Adrenal gland (tissue), 12 donors: ENCODE results near the gene NIPAL3. TPM values are rescaled to one million over a fixed set of nuclear protein-coding genes. Genes with fewer than 3 reads are reported as not detected.

ENCODE experiments used
- DNase-seq, 7 donors: peaks; one replicate each; pipeline ENCODE4 v3.0.0-alpha.2; 2019 to 2020
- H3K27ac ChIP-seq, 5 donors: fragments of 200-600 bp; sonication (generic) in 4 of 5; 1 replicate in 3 of 5; 2 replicates in 2 of 5; pipeline versions ENCODE4 v1.5.1 to v1.8.0; 2016 to 2020; ENCODE audit warnings: mild to moderate bottlenecking in 1 of 5
- H3K27me3 ChIP-seq: fragments of 200-600 bp; 2 replicates; pipeline ENCODE4 v1.8.0; 2021
- H3K36me3 ChIP-seq, 2 donors: fragments of 200-600 bp; replicated peaks in 1 of 2; 1 replicate in 1 of 2; 2 replicates in 1 of 2; pipeline versions ENCODE4 v1.5.1 to v1.8.0; 2018 to 2022
- H3K4me1 ChIP-seq, 2 donors: fragments of 200-600 bp; replicated peaks in 1 of 2; 1 replicate in 1 of 2; 2 replicates in 1 of 2; pipeline versions ENCODE4 v1.5.1 to v1.8.0; 2018 to 2021
- H3K4me3 ChIP-seq, 4 donors: fragments of 200-600 bp; sonication (generic) in 3 of 4; one replicate each; pipeline ENCODE4 v1.5.1; 2016 to 2018
- H3K9me3 ChIP-seq, 3 donors: fragments of 200-600 bp; sonication (generic) in 1 of 3; replicated peaks in 1 of 3; 1 replicate in 2 of 3; 2 replicates in 1 of 3; pipeline versions ENCODE4 v1.5.1 to v1.8.0; 2016 to 2021
- CTCF ChIP-seq, 6 experiments: fragments of 450-650 bp in 4 of 6; fragments of 200-600 bp in 2 of 6; sonication (generic) in 1 of 6; IDR thresholded peaks; 1 replicate in 5 of 6; 2 replicates in 1 of 6; pipeline versions ENCODE4 v1.5.1 to v1.8.0; 2016 to 2021; ENCODE audit warnings: antibody characterized with exemption in 6 of 6, mild to moderate bottlenecking in 2 of 6, moderate library complexity in 1 of 6
- POLR2A ChIP-seq, 2 donors: fragments of 450-650 bp; IDR thresholded peaks; one replicate each; pipeline ENCODE4 v1.6.1; 2017; ENCODE audit warnings: antibody characterized with exemption in 2 of 2, mild to moderate bottlenecking in 2 of 2, moderate library complexity in 1 of 2
- WGBS, 4 donors: extraction: QIAGEN DNeasy Blood & Tissue Kit in 2 of 4; methylation state at CpG; one replicate each; pipeline versions ENCODE4 v1.1.5 to v1.1.7; 2013 to 2017; 5-methylcytosine and 5-hydroxymethylcytosine counted together
- intact Hi-C, 2 donors: fragments of 100-400 bp; cut with DNase I; formaldehyde crosslinking; loops; one replicate each; pipeline versions ENCODE4 v1.14.1 to v1.15.0; 2022 to 2023
- polyA plus RNA-seq, 3 donors: library from polyadenylated mRNA; stranded (reverse); fragments of 200-250 nt in 2 of 3; fragments of 350-450 nt in 1 of 3; fragmentation: Illumina TruSeq in 1 of 3; extraction: RNeasy Lipid Tissue Mini Kit (QIAGEN cat#74804) in 1 of 3; gene quantifications; one replicate each; pipeline ENCODE4 v1.2.3, GENCODE V29; 2013 to 2014
- total RNA-seq, 9 donors: library from RNA; depleted of rRNA in 4 of 9; stranded (reverse); fragments of >200 nt in 4 of 9; fragments of 120-200 nt in 1 of 9; fragmentation: NEBNext Ultra II Directional in 1 of 9; extraction: Animal tissue kit (Norgen Biotek cat#: 25700) in 1 of 9; gene quantifications; one replicate each; pipeline versions ENCODE4 v1.1.0 to v1.2.4, GENCODE V29; 2013 to 2023
- donor health status: healthy with polysubstance abuse.
- donor health status: Bipolar disorder and iron deficiency.
- donor health status: DM: yes; HTN: yes; CAD: no.
- donor health status: DM: no; HTN: no; CAD: no.
- donor health status: DM: no; HTN: no; CAD: no.
- donor health status: DM: yes; HTN: yes; CAD: no.

The NIPAL3 gene
- total and polyA plus RNA-seq, 12 donors = 5.6 to 88.4 (median 28.0) TPM

GRCh38 chr1:24412408-24412807 lies 3.2 kb upstream of the NIPAL3 start:
- no peak overlapping the region for H3K27ac ChIP-seq
- no peaks in the 10 kb centered on the region for H3K27me3 ChIP-seq
- intact Hi-C loops = no loop called here
- H3K9me3 ChIP-seq = no peaks in the 10 kb centered on the region
- TF ChIP-seq CTCF (IDR thresholded peaks at IDR 0.05) (no peak), POLR2A (IDR thresholded peaks at IDR 0.05) (no peak)
- peaks cover 6 to 14% of the 10 kb centered on the region in 2 donors for H3K4me1 ChIP-seq
- DNase-seq = no peak
- no peak overlapping the region for H3K4me3 ChIP-seq
- 93 to 97% (median 95%) methylated on average over 1 of the region's 1 CpG for WGBS, 4 donors
- H3K36me3 ChIP-seq = no peaks in the 10 kb centered on the region

GRCh38 chr1:24413350-24414163 lies 2.0 kb upstream of the NIPAL3 start, which contains the start of gene STPG1:
STPG1 (minus strand) TSS chr1:24413782; CDS start chr1:24401388, 12,394 bp downstream.
- H3K9me3 ChIP-seq = no peaks in the 10 kb centered on the region
- H3K27ac ChIP-seq = peak within 1 kb of the TSS in 2 of 5 donors; percentile 24 to 66
- peaks cover 6 to 14% of the 10 kb centered on the region in 2 donors for H3K4me1 ChIP-seq
- intact Hi-C loops = no loop called here
- no peaks in the 10 kb centered on the region for H3K27me3 ChIP-seq
- DNase-seq = peak; percentile 80 to 93 (median 85)
- peak within 1 kb of the TSS; percentile 24 to 75 (median 46) for H3K4me3 ChIP-seq
- TF ChIP-seq CTCF (IDR thresholded peaks at IDR 0.05) = no peak
- peak in 1 of 2 donors; percentile 12 for TF ChIP-seq POLR2A (IDR thresholded peaks at IDR 0.05)
- H3K36me3 ChIP-seq = no peaks in the 10 kb centered on the region
- 3 to 17% (median 8%) methylated on average over 17 to 48 of the region's 48 CpGs for WGBS, 4 donors

GRCh38 chr1:24414775-24415333 lies 748 bp upstream of the NIPAL3 start:
- Histone ChIP-seq H3K36me3 (no peaks in the 10 kb centered on the region), H3K4me1 (peaks cover 6 to 14% of the 10 kb centered on the region in 2 donors), H3K27ac (peak overlapping the region in 1 of 5 donors; percentile 15), H3K9me3 (no peaks in the 10 kb centered on the region), H3K27me3 (no peaks in the 10 kb centered on the region), H3K4me3 (peak overlapping the region in 2 of 4 donors; percentile 66)
- DNase-seq = peak in 1 of 7 donors; percentile 64
- TF ChIP-seq CTCF (IDR thresholded peaks at IDR 0.05) (no peak), POLR2A (IDR thresholded peaks at IDR 0.05) (no peak)
- intact Hi-C loops = no loop called here
- 68 to 74% (median 71%) methylated on average over 22 of the region's 22 CpGs for WGBS, 4 donors

- Histone ChIP-seq H3K36me3 (no peaks in the 10 kb centered on the region), H3K9me3 (no peaks in the 10 kb centered on the region), H3K27ac (no peak overlapping the region), H3K4me1 (peaks cover 6 to 14% of the 10 kb centered on the region in 2 donors), H3K27me3 (no peaks in the 10 kb centered on the region), H3K4me3 (peak overlapping the region; percentile 12 to 66 (median 50))
- DNase-seq = peak in 2 of 7 donors; percentile 20 to 33
- WGBS, 4 donors = 1 to 4% (median 3%) methylated on average over 34 to 35 of the region's 35 CpGs
- intact Hi-C loops = no loop called here
- no peak for TF ChIP-seq CTCF (IDR thresholded peaks at IDR 0.05)
- TF ChIP-seq POLR2A (IDR thresholded peaks at IDR 0.05) = no peak
Observed at GRCh38 chr1:24415910-24416665, 486 bp downstream of the NIPAL3 start.
